HG02678 (cell line): ENCODE results near the gene ARF5.

ENCODE experiments used
- ATAC-seq: cut with Tn5 transposase; IDR thresholded peaks from one replicate; pipeline ENCODE4 v1.9.1; 2021; ENCODE audit warnings: mild to moderate bottlenecking, moderate library complexity; ENCODE audit not compliant: unreplicated experiment

Gene ARF5

DNA sequence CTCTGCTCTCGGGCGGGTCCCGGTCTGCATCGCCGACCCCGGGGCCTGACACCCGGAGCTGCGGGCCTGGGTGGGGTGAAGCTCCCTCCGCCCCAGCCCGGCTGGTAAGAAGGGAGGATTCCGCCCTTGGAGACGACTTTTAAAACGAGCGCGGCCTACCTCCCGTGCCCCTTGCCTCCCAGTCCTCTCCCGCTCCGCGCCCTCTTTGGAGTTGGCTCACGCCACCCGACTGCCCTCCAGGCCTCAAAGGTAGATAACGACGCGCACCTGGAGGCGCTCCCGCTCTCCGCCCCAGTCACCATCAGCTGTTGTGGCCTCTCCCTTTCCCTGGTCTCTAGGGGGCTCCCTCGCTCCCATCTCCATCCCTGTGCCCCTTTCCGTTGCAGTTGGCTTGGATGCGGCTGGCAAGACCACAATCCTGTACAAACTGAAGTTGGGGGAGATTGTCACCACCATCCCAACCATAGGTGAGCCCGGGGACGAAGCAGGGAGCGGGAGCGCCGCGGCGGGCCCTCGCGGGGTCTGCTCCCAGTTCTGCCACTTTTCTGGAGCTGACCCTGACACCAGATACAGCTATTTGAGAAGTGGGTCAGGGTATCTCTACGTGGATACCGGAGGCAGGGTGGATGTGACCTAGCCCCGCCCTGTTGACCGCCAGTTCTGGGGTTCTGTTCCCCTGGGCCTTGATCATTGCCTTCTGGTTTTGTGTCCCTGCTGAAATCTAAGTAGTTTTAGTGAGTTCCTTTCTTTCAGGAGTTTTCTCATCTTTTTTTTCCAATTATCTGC is 679 bp downstream of the ARF5 start:
- peak; percentile 10 for ATAC-seq

DNA sequence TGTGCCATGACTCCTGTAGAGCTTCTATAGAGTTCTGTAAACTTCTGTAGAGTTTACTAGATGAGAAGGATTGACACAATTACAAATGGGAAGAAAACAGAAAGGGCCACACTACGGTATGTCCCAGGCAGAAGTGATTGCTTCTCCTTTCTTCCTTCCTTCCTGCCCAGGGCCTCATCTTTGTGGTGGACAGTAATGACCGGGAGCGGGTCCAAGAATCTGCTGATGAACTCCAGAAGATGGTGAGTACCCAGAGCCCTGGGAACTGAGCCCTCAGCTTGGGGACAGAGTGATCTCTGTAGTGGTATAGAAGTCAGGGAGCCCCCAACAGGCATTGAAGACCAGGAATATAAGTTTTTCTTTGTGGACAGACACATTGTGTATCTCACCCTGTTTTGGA is 1.7 kb downstream of the ARF5 start:
- ATAC-seq, result no peak

DNA sequence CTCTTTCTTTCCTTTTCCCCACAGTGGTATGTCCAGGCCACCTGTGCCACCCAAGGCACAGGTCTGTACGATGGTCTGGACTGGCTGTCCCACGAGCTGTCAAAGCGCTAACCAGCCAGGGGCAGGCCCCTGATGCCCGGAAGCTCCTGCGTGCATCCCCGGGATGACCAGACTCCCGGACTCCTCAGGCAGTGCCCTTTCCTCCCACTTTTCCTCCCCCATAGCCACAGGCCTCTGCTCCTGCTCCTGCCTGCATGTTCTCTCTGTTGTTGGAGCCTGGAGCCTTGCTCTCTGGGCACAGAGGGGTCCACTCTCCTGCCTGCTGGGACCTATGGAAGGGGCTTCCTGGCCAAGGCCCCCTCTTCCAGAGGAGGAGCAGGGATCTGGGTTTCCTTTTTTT is 3.0 kb downstream of the ARF5 start:
- ATAC-seq, result no peak

DNA sequence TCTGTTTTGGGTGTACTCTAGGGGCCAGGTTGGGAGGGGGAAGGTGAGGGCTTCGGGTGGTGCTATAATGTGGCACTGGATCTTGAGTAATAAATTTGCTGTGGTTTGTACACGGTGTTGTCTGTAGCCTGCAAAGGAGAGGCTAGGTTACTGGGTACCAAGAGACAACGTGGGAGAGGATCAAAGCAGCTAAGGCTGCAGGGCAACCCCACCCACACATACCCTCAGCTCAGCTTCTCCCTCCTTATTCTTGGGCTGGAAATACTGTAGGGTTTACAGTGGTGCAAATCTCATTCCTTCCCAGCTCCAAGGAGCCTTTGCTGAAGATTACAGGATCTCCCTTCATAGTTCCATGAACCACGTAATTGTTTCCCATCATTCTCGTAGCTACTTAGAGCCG is 3.4 kb downstream of the ARF5 start:
- no peak for ATAC-seq

DNA sequence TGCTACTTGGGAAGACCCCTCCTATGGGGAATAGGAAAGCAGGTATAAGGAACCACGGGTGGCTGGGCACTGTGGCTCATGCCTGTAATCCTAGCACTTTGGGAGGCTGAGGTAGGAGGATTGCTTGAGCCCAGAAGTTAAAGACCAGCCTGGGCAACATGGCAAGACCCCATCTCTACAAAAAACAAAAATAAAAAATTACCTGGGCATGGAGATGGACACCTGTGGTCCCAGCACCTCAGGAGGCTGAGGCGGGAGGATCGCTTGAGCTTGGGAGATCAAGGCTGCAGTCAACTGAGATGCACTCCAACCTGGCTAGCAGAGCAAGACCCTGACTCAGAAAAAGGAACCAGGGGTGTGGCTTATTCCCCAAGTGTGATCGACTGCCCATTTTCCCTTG is 4.3 kb downstream of the ARF5 start:
- ATAC-seq, result no peak

DNA sequence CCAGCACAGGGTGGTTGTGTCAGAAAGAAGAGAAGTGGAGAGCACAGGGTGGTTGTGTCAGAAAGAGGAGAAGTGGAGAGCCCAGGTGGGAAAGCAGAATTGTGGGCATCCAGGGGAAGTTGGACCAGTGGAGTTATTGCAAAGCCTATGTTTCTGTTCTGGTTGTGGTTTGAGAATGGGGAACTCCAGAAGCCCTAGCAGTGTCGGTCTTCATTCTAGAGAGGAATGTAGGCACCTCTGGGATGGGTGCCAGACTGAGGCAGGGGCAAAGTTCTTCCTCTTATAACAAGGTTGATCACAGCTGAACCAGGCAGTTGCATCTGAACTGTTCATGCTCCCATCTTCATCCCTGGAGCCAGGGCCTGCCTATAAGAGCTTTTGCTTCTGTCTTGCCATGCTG is 6.3 kb downstream of the ARF5 start:
- no peak for ATAC-seq

DNA sequence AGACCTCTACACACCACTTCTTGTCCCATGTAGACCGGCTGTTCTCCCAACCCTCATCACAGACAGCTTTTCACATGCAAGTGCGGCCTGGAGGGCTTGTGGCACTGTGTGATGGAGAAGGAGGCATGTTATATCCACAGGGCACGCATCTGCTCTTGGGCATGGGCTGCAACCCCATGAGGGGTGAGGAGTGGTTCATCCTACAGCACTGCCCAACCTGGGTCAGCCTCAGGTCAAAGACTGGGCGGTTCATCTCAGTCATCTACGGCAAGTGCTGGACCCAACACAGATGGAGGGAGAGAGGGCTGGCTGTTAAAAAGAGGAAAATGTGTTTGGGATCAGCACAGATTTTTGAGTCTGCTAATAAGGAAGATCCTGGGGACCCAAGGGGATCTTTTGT is 7.5 kb downstream of the ARF5 start:
- no peak for ATAC-seq

DNA sequence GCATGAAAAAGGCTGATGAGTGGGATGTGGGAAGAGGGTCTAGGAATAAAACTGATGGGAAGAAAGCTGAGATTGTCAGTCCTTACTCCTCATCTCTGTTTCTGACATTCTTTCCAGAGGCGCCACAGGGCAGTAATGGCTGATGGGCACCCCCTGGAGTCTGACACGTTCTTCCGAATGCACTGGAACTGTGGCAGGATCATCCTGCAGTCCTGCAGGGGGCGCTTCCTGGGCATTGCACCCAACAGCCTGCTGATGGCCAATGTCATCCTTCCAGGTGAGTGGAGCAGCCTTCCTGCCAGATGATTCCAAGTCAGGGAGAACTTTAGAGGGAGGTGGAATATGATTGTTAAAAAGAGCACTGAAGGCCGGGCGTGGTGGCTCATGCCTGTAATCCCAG is 10.1 kb downstream of the ARF5 start:
- no peak for ATAC-seq

DNA sequence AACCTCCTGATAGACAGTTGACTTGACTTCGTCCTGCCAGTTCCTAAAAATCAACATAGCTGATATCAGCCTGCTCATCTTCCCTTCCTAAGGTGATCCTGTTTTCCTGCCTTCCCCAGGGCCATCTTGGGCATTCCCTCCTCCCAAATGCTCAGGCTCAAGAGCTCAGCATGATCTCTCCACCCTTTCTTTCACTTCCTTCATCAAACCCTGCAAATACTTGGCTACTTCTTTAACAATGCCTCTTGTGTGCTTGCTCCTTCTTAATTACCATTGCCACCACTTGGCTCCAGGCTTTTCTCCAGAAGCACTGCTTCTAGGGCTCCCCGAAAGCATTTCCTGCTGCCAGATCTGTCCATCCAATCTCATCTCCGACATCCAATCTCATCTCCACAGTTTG is 12.7 kb downstream of the ARF5 start:
- no peak for ATAC-seq

DNA sequence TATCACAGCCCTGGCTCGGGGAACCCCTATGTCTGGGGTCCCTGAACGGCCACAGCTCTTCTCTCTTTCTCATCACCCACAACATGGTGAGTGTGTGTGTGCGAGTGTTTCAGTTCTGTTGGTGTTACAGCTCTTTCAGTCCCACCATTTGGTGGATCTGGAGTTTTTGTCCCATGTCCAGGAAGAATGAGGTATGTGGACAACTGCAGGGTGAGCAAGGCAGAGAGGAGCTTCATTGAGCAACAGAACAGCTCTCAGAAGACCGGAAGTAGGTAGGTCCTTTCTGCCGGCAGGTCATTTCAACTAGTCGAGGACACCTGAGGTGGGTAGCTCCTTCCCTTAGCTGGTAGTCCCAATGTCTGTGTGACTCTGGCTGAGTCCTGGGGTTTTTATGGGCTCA is 20.2 kb downstream of the ARF5 start:
- no peak for ATAC-seq

DNA sequence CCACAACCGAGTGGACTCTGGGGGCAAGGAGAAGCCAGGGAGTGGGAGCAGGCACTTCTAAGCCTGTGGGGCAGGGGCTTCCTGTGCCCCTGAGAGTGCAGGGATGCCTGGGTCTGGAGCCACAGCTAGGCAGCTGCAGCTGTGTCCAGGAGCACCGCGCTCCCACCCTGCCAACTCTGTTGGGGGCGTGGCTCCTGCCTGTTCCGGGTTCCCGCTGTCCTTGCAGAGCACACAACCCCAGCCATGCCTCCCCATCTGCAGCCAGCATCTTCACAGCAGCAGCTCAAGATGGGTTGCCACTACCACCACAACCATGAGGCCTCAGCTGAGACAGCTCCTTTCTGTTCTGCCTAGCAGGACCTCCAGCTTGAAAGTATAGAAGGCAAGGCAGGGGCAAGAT is 21.1 kb downstream of the ARF5 start:
- no peak for ATAC-seq

DNA sequence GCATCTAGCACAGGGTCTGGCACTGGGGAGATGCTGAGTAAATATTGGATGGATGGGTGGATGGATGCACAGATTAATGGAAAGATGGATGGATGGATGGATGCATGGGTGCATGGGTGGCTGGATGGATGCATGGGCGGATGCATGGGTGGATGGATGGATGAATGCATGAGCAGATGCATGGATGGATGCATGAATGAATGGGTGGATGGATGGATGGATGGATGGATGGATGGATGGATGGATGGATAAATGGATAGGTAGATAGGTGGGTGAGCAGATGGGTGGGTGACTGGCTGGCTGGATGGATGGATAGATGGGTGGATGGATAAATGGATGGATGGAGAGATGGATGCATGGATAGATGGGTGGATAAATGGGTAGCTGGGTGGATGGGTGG is 24.1 kb downstream of the ARF5 start:
- ATAC-seq, result no peak

DNA sequence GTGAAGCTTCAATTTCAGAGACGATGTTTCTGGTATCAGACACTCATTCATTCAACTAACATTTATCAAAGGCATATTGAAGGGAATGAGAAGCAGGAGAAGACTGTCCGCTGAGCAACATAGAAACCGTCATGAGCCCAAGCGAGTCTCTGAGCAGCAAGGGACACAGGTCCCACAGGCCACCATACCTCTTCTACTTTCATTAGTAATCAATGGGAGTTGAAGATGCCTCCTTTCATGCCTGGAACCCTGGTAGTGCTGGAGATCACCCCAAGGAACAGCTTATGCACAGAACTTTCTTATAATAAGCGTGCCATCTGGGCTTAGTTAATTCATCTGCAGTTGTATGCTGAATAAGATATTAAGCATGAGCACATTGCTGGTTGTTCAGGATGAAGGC is 28.5 kb downstream of the ARF5 start:
- ATAC-seq, result no peak

DNA sequence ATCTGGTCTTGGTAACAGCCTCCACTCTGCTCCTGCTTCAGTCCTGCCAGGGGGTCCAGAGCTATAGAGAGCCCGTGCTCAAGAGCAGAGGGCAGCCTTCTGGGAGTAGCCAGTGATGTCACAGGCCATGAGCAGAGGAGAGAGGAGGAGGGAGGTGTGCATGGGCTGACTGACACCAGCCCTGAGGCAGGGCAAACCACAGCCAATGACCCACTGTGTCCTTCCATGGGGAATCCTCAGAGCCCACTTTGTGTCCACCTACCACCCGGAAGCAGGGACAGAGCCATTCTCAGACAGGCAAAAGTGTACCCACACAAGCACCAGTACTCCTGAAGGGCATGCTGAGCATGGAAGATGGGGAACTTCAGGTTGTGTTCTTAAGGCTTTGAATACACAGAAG is 29.8 kb downstream of the ARF5 start, which contains the start of gene PAX4:
PAX4 (minus strand) TSS at position 101 of the 400 bp plus-strand sequence. CDS start 2,214 bp downstream, outside the sequence.
- ATAC-seq, result no peak

DNA sequence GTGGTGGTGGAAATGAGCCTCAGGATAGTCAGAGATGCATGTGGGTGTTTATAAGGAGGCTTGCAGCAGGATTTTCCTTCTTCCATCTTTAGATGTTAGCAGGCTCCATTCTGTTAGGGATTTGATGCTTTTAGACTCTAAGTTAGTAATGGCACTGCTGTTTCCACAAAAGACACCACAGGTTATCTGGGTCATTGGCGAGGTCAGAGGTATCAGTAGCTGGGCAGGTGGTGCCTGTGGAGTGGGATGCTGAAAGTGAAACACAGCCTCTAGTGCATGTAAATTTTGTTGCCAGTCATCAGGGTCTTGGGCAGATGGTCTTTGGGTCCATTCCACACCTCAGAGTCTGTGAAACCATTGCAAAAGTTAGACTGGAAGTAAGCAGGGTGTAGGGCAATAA is 30.6 kb downstream of the ARF5 start:
- ATAC-seq, result no peak

DNA sequence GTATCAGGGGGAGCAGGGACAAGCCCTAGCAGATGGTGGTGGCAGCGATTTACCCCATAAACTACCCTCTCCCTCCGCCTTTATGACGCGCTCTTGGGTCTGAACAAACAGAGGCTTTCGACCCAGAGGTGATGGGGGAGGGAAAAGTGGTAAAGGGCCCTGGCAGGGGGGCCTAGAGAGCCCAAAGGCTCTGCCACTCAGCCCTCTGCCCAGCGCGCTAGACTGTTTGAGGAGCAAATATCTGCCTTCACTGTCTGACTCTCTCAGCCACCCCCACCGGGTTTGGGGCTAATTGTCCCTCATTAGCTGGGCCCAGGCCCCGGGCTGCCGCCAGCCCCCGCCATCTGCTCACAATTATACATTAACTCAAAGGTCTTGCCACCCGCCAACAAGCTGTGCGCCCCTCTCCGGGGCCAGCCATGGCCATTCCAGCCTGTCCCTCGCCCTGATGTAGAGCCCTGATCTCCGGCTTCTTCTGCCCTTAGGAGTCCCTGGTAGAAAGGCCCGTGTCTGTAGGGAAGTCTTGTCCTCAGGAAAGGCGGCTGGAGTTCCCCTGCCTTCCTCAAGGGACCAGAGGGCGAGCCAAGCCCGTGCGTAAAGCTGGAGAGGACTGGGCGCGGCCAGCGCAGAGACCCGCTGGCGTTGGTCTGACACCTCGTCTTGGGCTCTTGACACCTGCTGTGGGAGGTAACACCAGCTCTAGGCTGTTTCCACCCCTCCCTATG is 31.6 kb downstream of the ARF5 start:
- ATAC-seq, result no peak

DNA sequence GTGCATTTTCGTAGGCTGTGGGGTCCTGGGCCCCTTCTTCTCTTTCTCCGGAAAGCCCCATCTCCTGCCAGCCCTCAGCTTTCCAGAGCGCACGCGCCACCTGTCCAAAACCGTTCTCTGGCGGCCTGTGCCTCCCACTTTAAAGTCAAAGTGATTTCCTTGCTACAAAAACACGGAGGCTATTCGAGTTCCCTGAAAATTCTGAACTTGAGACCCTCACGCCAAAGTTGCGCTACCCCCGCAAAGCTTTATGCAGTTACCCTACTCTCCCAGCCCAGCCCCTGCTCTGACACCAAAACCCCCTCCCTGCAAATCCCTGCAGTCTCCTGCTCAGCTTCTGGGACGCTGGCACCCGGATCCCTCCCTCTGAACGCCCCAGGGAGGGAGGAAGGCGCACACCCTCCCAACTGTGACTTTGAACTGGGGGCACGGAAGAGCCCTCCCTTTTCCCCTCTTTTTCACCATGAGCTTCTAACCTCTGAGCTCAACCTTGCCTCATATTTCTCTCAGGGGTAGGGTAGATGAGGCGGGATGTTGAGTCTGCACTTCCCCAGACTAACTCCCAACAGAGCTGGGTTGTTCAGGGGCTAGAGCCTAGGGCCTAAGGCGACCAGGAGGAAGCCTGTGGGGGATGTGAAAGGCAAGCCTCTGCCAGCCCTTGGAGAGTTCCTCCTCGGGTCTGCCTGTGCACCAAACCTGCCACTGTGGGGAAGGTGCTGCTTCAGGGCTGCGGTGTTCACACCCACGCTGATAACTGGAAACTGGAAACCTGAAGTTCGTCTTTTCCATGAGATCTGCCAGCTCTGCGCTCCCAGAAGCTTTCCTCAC is 32.4 kb downstream of the ARF5 start:
- ATAC-seq, result no peak

DNA sequence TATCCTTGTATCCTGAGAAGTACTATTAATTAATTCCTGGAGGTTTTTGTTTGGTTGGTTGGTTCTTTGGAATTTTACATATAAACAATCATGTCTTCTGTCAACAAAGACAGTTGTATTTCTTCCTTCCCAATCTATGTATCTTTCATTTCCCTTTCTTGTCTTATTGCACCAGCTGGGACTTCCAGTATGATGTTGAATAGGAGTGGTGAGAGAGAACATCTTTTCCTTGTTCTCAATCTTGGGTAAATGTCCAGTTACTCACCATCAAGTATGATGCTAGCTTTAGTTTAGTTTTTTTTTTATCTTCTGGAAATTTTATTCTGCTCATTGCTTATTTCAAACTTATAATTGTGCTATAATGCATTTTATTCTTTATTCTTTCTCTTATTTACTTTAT is 37.1 kb downstream of the ARF5 start:
- no peak for ATAC-seq

DNA sequence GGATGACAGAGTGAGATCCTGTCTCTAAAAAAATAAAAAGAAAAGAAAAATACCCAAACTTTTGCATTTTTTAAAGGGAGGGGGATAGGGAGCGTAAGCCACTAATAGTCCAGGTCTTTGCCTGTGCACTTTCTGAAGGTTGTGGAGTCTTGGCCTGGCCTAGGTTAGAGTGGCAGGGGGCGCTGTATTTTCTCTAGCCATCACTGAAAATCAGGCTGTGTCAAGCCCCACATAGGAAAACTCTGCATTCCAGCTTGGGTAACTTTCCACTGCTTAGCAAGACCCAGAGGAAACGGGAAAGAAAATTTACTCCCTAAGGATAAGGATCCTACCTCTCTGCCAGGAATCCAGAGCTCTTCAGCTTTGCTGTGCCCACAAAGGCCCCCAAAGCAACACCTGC is 40.2 kb downstream of the ARF5 start:
- no peak for ATAC-seq

DNA sequence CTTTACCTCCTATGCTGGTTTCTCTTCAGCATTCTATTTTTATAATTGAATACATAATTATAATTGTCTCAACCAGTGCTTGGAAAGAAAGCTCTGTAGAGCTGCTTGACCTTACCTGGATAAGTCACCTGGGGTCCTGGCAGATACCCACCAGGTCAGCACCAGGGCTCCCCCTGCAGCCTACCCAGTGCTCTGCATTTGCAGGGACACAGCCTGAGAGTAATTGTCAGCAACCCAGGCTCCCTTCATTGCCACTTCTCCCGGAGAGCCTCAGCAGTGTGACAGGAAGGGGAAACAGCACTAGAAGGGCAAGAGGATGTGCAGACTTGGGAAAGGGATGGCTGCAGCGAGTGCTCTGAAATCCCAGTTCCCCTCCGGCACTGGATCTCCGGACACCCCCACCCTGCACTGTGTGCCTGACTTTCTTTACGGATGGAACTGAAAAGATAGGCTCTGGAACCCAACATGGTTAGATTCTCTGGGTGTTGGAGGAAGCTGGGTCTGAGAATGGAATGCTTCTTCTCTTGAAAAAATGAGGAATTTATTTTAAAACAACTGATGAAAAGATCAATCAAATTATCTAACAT is 41.1 kb downstream of the ARF5 start:
- peak; percentile 67 for ATAC-seq

DNA sequence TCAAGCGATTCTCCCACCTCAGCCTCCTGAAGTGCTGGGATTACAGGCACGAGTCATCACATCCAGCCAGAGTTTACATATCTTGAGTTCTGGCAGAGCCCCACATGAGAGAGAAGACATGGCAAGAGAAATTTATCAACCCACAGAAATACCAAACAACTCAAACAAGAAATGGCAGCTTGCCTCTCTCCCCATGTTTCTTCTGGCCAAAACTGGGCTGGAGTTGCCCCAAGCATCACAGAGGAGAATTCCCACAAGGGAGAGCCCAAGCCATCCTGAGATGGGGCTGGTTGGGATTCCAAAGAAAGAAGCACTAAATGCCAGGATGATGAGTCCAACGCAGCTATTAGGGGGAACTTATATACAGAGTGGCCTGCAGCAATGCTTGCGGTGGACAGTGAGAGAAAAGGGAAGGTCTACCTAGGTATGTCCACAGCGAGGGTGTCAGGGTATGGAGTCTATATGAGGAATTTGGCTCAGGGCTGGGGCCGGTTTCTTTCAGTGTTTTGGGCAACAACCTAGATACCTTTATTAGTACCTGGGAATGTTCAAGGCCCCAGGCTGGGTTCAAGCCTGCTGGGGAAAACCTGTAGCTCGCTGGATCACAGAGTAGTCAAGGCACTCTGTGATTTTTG is 44.2 kb downstream of the ARF5 start:
- ATAC-seq, result no peak
